NCI-H446 treated with DMSO at 0.1 percent for 48 hours (cell line): ENCODE measurements around the gene FBXO41.
A peak's percentile ranks its signal among the peaks of the same experiment; 100 is the strongest.

Experiments
- DNase-seq: peaks from one replicate; lab custom pipeline; 2025; lab: John Stamatoyannopoulos, UW

FBXO41 gene

GRCh38 chr2:73214120-73215035 is 69.9 kb downstream of the FBXO41 start, which contains the start of gene SMYD5:
TSS of gene SMYD5 (plus strand) at chr2:73214245. CDS start at chr2:73214267, 22 bp downstream.
- peak; percentile 51 for DNase-seq

- peak; percentile 17 for DNase-seq
Observed at GRCh38 chr2:73212448-73213176, 71.7 kb downstream of the FBXO41 start.

GRCh38 chr2:73212098-73212447 is 72.2 kb downstream of the FBXO41 start:
- DNase-seq: no peak

GRCh38 chr2:73210696-73211095 is 73.6 kb downstream of the FBXO41 start:
- DNase-seq: no peak

GRCh38 chr2:73210019-73210418 is 74.3 kb downstream of the FBXO41 start:
- DNase-seq: no peak

- no peak for DNase-seq
Observed at GRCh38 chr2:73208258-73208657, 76.0 kb downstream of the FBXO41 start.

- DNase-seq: no peak
Observed at GRCh38 chr2:73205611-73206010, 78.7 kb downstream of the FBXO41 start.
